ENCODE results near the gene HSBP1. TPM values are rescaled to one million over a fixed set of nuclear protein-coding genes. Genes with fewer than 3 reads are reported as not detected.

Gene HSBP1
- polyA plus RNA-seq, 2 of the 4 experiments (the other 2 are of a cell fraction), result 190 to 280 TPM

GRCh38 chr16:83840060-83840617, 32.4 kb downstream of the HSBP1 start:
- FAIRE-seq (no peak), ATAC-seq (no peak), DNase-seq (ENCODE audit: low read depth in 1 of 2, low spot score in 1 of 2) (no peak)
- Histone ChIP-seq H3K4me1 (peaks cover 7% of the 10 kb centered on the region; the same call in 2 of the 3 replicates), H3K4me2 (no peak overlapping the region), H3K27ac (no peak overlapping the region), H3K4me3 (no peak overlapping the region), H3K9me3 (no peaks in the 10 kb centered on the region)
- TF ChIP-seq CHD2 (IDR thresholded peaks at IDR 0.05; ENCODE audit: low read length, partially characterized antibody) (no peak), JUN (IDR thresholded peaks at IDR 0.05) (no peak), NFE2L2 (conservative IDR thresholded peaks at IDR 0.05; ENCODE audit: low read length) (no peak), CHD4 (IDR thresholded peaks at IDR 0.05; ENCODE audit: borderline replicate concordance) (no peak), HEYL (CRISPR knock-in tag; IDR thresholded peaks at IDR 0.05) (no peak), PHF8 (IDR thresholded peaks at IDR 0.05; ENCODE audit: borderline replicate concordance, low read depth) (no peak), MAZ (IDR thresholded peaks at IDR 0.05; ENCODE audit: borderline replicate concordance, low read depth, low read length) (no peak), RARB (CRISPR knock-in tag; IDR thresholded peaks at IDR 0.05) (no peak), NR3C1 (IDR thresholded peaks at IDR 0.05) (no peak), ZSCAN20 (CRISPR knock-in tag; IDR thresholded peaks at IDR 0.05) (no peak), CBX8 (IDR thresholded peaks at IDR 0.05) (no peak), KDM1A (IDR thresholded peaks at IDR 0.05; ENCODE audit: low read depth) (no peak), CEBPB (IDR thresholded peaks at IDR 0.05) (no peak), HOXA7 (CRISPR knock-in tag; IDR thresholded peaks at IDR 0.05) (no peak), HES2 (IDR thresholded peaks at IDR 0.05) (no peak)
- TF ChIP-seq, protein P1, sequence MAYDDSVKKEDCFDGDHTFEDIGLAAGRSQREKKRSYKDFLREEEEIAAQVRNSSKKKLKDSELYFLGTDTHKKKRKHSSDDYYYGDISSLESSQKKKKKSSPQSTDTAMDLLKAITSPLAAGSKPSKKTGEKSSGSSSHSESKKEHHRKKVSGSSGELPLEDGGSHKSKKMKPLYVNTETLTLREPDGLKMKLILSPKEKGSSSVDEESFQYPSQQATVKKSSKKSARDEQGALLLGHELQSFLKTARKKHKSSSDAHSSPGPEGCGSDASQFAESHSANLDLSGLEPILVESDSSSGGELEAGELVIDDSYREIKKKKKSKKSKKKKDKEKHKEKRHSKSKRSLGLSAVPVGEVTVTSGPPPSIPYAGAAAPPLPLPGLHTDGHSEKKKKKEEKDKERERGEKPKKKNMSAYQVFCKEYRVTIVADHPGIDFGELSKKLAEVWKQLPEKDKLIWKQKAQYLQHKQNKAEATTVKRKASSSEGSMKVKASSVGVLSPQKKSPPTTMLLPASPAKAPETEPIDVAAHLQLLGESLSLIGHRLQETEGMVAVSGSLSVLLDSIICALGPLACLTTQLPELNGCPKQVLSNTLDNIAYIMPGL (CRISPR knock-in tag; IDR thresholded peaks at IDR 0.05; ENCODE audit: borderline replicate concordance), result no peak
- TF ChIP-seq, protein P2, sequence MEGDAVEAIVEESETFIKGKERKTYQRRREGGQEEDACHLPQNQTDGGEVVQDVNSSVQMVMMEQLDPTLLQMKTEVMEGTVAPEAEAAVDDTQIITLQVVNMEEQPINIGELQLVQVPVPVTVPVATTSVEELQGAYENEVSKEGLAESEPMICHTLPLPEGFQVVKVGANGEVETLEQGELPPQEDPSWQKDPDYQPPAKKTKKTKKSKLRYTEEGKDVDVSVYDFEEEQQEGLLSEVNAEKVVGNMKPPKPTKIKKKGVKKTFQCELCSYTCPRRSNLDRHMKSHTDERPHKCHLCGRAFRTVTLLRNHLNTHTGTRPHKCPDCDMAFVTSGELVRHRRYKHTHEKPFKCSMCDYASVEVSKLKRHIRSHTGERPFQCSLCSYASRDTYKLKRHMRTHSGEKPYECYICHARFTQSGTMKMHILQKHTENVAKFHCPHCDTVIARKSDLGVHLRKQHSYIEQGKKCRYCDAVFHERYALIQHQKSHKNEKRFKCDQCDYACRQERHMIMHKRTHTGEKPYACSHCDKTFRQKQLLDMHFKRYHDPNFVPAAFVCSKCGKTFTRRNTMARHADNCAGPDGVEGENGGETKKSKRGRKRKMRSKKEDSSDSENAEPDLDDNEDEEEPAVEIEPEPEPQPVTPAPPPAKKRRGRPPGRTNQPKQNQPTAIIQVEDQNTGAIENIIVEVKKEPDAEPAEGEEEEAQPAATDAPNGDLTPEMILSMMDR (IDR thresholded peaks at IDR 0.05), result no peak
- WGBS (ENCODE audit: missing lambda C conversion rate), result 50% methylated on average over 4 of the region's 4 CpGs
- ChIA-PET CTCF (no interaction called here), POLR2A (no interaction called here)

DNA sequence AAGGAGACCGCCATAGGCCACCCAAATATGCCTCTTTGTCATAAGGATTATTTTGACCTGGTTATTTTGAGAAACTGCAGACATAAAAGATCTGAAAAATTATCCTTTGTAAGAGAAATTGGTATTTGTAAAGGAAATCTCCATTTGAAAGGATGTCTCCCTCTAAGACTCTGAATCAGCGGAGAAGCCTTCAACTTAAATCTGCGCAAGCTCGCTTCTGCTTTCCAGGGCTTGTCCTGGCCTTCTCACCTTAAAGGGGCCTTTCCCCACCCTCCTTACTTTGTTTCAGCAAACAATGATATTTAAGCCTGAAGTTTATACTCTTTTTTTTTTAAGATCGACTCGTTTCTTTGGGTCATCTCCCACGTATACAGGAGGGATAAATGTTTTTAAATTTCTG, 34.5 kb downstream of the HSBP1 start:
- ChIA-PET POLR2A (no interaction called here), CTCF (interaction anchor here (1.0 kb wide), 1 partner anchor 10 kb away, joined by 3 read pairs; no protein-coding TSS in a partner anchor)
- ATAC-seq, result no peak
- H3K27ac ChIP-seq, result no peak overlapping the region
- H3K9me3 ChIP-seq, result no peaks in the 10 kb centered on the region
- WGBS (ENCODE audit: missing lambda C conversion rate), result 71% methylated on average over 7 of the region's 7 CpGs
- no peak overlapping the region for H3K4me2 ChIP-seq
- no peak for DNase-seq (ENCODE audit: low read depth in 1 of 2, low spot score in 1 of 2)
- no peak for FAIRE-seq
- H3K4me1 ChIP-seq, result no peaks in the 10 kb centered on the region
- H3K4me3 ChIP-seq, result no peak overlapping the region
- no peak for TF ChIP-seq CBX8 (IDR thresholded peaks at IDR 0.05)
- TF ChIP-seq, protein P3, sequence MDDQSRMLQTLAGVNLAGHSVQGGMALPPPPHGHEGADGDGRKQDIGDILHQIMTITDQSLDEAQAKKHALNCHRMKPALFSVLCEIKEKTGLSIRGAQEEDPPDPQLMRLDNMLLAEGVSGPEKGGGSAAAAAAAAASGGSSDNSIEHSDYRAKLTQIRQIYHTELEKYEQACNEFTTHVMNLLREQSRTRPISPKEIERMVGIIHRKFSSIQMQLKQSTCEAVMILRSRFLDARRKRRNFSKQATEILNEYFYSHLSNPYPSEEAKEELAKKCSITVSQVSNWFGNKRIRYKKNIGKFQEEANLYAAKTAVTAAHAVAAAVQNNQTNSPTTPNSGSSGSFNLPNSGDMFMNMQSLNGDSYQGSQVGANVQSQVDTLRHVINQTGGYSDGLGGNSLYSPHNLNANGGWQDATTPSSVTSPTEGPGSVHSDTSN (IDR thresholded peaks at IDR 0.05), result no peak
- no peak for TF ChIP-seq EHMT2 (IDR thresholded peaks at IDR 0.05; ENCODE audit: low read depth)
- TF ChIP-seq MAX (IDR thresholded peaks at IDR 0.05), result no peak
- no peak for TF ChIP-seq NR3C1 (IDR thresholded peaks at IDR 0.05)
- no peak for TF ChIP-seq TP53 (CRISPR knock-in tag; IDR thresholded peaks at IDR 0.05)
- no peak for TF ChIP-seq POLR2A (IDR thresholded peaks at IDR 0.05; ENCODE audit: low read length)
- TF ChIP-seq, protein P2 (IDR thresholded peaks at IDR 0.05), result no peak
- TF ChIP-seq HEYL (CRISPR knock-in tag; IDR thresholded peaks at IDR 0.05), result no peak
- TF ChIP-seq HOXB13 (CRISPR knock-in tag; IDR thresholded peaks at IDR 0.05; ENCODE audit: low read depth), result no peak
- TF ChIP-seq, protein P1 (CRISPR knock-in tag; IDR thresholded peaks at IDR 0.05; ENCODE audit: borderline replicate concordance), result no peak
